Epithelial cell of esophagus (primary cell): ENCODE data around the gene CCDC88B.
"Not testable (repeated sequence)": the region's sequence is repeated elsewhere in the genome, so short reads cannot be mapped to it uniquely, and the experiment has no call there.

Source experiments
- DNase-seq: peaks from one replicate; pipeline ENCODE4 v3.0.0; 2010; ENCODE audit warnings: low read depth
- H3K4me3 ChIP-seq: 2 replicates; pipeline ENCODE4 v1.5.1; 2011; ENCODE audit warnings: mild to moderate bottlenecking, low read length, control low read depth
- CTCF ChIP-seq: IDR thresholded peaks from 2 replicates; pipeline ENCODE4 v1.5.1; 2011; ENCODE audit warnings: low read depth, mild to moderate bottlenecking, low read length, control low read depth, inconsistent platforms; ENCODE audit not compliant: insufficient read depth; ENCODE audit errors: missing control alignments

The CCDC88B gene

GRCh38 chr11:64314805-64315561 is 25.0 kb upstream of the CCDC88B start:
- no peak for TF ChIP-seq CTCF
- no peak overlapping the region for H3K4me3 ChIP-seq
- no peak for DNase-seq

- DNase-seq: not testable (repeated sequence)
- peak overlapping the region; percentile 80 for H3K4me3 ChIP-seq
Observed at GRCh38 chr11:64315667-64316526, 24.1 kb upstream of the CCDC88B start.

- DNase-seq: peak; percentile 77
- peak; percentile 48 for TF ChIP-seq CTCF
Observed at GRCh38 chr11:64316672-64317324, 23.2 kb upstream of the CCDC88B start.

GRCh38 chr11:64317325-64317960 is 22.6 kb upstream of the CCDC88B start, which contains the start of gene TRMT112:
TSS of gene TRMT112 (minus strand) at chr11:64317559. CDS start at chr11:64317526, 33 bp downstream.
- no peak for TF ChIP-seq CTCF
- peak within 1 kb of the TSS; percentile 80 for H3K4me3 ChIP-seq
- DNase-seq: peak; percentile 100

More at GRCh38 chr11:64316672-64317324, 23.2 kb upstream of the CCDC88B start:
- H3K4me3 ChIP-seq: peak overlapping the region; percentile 80

- TF ChIP-seq CTCF: peak; percentile 35
- peak; percentile 97 for DNase-seq
- peak within 1 kb of the TSS; percentile 80 for H3K4me3 ChIP-seq
Observed at GRCh38 chr11:64317961-64318765, 21.8 kb upstream of the CCDC88B start, which contains the start of gene PRDX5. TSS of gene PRDX5 (plus strand) at chr11:64318121. CDS start at chr11:64318216, 95 bp downstream.

- DNase-seq: no peak
- H3K4me3 ChIP-seq: peak overlapping the region; percentile 80
- no peak for TF ChIP-seq CTCF
Observed at GRCh38 chr11:64318766-64319761, 20.9 kb upstream of the CCDC88B start.
